Dedifferentiated amniotic fluid mesenchymal stem cell (primary cell): ENCODE data around the gene SEPTIN5.
"Not testable (repeated sequence)": the region's sequence is repeated elsewhere in the genome, so short reads cannot be mapped to it uniquely, and the experiment has no call there.

Experiments
- DNase-seq: peaks from one replicate; pipeline ENCODE4 v3.0.0-alpha.2; 2016; ENCODE audit errors: extremely low spot score

The SEPTIN5 gene

DNA sequence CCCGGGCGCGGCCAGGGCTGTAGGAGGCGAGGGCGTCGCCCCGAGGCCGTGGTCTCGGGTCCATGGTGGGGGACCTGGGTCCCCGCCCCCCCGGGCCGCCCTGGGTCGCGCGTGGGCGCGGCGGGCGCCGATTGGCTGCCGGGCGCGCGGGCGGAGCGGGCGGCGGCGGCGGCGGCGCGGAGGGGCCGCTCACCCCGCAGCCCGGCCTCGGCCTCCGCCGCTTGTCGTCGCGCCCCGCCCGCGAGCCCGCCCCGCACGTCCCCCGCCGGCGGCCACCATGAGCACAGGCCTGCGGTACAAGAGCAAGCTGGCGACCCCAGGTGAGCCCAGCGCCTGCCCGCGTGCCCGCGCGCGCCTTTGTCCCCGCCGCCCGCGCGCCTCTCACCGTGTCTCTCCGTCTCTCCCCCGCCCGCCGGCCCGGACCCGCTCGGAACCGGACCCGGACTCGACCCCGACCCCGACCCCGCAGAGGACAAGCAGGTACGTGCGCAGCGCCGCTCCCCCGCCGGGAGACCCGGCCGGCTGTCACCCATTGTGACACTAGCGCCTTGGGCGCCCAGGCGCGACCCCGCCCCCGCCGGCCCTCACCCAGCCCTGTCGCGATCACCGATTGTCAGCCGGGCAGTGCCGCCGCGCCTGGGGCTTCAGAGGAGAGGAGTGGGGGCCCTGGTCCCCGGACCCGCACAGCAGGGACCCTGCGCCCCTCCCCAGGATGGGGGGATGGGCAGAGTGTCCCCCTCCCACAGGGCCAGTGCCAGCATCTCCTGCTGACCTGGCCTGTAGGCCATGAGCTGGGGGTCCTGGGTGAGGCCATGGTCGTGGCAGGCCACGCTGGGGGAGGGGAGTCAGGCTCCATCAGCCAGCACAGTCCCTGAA, at the start of gene SEPTIN5:
TSS of gene SEPTIN5 (plus strand) at position 192 of the 876 bp plus-strand sequence. CDS start at position 278, 86 bp downstream.
- no peak for DNase-seq

DNA sequence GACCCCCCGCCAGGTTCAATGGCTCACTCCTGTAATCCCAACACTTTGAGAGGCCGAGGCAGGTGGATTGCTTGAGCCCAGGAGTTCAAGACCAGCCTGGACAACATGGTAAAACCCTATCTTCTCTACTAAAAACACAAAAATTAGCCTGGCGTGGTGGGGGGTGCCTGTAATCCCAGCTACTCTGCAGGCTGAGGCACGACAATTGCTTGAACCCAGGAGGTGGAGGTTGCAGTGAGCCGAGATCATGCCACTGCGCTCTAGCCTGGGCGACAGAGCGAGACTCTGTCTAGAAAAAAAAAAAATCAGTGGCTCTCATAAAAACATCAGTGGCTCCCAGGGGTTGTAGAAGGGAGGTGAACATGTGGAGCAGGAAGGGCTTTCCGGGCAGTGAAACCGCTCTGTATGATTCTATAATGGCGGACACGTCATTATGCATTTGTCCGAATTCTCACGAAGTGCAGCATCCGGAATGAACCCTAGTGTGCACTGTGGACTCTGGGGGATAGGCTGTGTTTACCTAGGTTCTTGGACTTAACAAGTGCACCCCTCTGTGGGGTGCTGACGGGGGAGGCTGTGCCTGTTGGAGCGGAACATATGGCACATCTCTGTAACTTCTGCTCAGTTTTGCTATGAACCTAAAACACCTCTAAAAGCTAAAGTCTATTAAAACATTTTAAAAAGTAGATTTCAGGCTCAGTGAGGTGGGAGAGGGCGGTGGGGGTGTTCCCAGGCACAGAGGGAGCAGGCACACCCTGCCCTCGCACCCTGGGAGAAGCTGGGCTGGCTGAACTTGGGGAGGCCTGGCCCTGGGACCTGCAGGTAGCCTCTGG, 49.1 kb upstream of the SEPTIN5 start:
- DNase-seq: no peak

DNA sequence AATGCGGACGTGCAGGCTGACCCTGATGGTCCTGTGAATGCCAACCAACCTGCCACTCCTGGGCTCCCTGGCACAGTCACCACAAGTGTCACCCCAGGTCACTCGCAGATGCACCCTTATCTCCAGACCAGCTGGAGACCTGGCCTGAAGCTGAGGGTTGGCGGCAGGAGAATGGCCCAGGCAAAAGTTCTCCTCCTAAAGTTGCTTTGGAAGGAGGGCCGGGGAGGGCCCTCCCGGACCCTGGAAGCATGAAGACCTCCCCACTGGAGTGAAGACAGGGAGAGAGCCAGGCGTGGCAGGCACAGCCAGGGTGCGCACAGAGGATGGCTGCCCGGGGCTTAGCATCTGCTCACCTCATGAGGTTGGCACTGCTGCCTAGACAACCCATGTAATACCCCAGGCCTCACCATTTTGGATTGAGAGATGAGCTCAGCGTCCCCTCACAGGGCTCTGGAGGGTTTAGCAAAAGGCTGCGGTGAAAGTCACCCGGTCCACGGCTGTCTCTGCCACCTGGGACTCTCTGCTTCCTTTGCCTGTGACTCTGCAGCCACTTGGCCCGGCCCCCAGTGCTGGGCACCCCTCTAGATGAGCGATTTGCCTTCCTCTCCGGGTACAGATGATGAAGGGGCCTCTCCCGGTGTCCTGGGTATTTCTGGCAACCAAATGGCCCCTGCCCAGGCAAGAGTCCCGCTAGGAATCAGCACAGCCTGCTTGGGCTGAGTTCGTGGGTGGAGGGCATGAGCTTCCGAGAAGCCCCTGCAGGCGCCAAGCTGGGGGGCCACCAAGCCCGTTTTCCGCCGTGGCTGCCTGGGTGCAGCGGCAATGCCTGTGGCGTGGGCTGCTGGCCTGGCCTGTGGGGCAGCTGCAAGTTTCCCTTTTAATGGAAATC, 48.3 kb upstream of the SEPTIN5 start:
- DNase-seq: no peak

DNA sequence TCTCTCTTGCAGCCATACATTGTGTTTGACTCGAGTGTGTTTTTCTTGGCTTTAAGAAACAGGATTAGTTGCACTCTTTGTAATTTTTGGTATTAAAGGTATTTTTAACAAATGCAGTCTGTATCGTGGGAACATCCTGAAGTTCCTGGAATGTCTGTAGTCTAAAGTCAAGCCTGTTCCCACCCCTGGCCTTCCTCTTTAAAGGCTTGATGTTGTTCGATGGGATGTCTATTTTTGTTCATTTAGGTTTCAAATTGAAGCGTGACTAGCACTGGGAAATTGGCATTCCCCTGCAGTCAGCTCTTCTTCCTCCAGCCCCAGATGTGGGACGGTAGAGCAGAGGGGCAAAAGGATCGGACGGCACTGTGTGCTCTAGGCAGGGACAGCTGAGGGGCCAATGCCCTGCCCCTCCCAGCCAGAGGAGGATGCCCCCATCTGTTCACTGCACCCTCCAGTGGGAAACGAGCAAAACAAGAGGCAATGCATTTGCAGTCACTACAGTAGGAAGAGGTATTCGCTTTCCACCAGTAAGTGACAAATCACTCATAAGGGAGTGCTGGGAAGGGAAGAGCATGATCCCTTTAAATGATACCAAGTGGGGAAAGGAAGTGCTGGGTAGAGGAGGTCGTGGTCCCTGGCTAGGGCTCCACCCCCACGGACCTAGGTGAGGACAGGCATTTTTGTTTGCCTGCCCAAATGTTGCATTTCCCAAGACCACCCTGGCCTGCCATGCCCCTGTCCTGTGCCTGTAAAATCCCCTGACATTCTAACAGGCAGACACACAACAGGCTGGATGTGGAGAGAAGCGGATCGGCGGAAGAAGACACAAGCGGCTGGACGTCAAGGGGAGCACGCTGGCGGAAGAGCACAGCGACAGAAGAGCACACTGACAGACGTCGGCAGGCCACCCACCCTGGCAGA, 47.4 kb upstream of the SEPTIN5 start:
- peak; percentile 62 for DNase-seq

DNA sequence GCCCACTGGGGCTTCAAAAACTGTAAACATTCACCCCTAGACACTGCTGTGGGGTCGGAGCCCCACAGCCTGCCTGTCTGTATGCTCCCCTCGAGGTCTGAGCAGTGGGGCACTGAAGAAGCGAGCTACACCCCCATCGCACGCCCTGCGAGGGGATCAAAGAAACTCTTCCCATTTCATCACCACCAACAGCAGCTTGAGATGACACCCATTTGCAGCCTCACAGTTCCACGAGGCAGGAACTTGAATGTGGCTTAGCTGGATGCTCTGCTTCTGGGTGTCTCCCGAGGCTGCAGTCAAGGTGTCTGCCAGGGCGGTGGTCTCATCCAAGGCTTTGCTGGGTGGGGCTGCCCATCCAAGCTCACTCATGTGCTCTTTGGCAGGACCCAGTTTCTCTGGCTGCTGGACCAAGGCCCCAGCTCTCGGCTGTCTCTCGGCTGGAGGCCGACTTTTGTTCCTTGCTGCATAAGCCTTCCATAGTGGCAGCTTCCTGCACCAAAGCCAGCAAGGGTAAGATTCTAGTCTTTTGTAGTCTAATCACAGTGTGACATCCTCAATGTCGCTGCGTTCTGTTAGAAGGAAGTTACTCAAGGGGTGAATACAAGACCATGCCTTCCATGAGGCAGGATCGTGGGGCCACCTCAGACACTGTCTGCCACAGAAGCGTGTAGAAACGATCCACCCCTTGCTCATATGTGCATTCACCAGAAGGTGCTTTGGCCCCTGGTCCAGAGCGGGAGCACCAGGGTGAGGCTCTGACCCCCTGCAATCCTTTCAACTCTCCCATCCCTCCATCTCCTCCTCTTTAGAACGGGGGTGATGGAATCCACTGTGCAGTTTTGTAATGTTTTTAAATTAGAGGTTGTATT, 46.2 kb upstream of the SEPTIN5 start:
- no peak for DNase-seq

DNA sequence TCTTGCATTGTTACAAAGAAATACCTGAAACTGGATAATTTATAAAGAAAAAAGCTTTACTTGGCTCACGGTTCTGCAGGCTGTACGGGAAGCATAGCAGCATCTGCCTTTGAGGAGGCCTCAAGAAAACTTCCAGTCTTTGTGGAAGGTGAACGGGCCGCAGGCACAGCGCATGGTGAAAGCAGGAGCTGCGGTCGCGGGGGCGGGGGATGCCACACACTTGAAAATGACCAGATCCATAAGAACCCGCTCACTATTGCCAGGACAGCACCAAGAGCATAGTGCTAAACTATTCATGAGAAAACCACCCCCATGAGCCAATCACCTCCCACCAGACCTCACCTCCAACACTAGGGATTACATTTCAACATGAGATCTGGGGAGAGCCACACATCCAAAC, 45.6 kb upstream of the SEPTIN5 start:
- DNase-seq: no peak

DNA sequence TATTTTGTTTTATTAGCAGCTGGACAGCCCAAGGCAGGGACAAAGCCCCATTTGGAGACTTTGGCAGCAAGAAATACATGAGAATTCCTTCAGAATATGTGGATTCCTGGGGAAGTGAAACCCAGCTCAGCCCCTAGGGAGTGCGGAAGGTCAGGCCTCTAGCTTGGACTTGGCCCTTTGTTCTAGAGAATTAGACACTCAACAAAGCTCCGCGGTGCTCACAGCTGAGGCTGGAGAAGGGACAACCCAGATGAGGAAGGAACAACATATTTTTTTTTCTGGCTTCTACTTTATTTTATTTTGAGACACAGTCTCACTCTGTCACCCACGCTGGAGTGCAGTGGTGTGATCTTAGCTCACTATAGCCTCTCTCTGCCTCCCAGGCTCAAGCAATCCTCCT, 44.7 kb upstream of the SEPTIN5 start:
- no peak for DNase-seq

DNA sequence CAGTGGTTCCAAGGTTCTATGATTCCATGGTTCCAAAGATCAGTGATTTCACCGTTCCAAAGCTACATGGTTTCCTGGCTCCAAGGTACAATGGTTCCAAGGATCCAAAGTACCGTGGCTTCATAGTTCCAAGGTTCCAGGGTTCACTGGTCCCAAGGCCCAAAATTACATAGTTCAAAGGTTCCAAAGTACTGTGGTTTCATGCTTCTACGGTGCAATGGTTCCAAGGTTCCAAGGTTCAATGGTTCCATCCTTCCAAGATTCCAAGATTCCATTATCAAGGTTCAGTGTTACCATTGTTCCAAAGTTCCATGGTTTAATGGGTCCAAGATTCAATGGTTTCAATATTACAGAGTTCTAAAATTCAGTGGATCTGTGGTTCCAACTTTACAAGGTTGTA, 43.0 kb upstream of the SEPTIN5 start:
- DNase-seq: no peak

DNA sequence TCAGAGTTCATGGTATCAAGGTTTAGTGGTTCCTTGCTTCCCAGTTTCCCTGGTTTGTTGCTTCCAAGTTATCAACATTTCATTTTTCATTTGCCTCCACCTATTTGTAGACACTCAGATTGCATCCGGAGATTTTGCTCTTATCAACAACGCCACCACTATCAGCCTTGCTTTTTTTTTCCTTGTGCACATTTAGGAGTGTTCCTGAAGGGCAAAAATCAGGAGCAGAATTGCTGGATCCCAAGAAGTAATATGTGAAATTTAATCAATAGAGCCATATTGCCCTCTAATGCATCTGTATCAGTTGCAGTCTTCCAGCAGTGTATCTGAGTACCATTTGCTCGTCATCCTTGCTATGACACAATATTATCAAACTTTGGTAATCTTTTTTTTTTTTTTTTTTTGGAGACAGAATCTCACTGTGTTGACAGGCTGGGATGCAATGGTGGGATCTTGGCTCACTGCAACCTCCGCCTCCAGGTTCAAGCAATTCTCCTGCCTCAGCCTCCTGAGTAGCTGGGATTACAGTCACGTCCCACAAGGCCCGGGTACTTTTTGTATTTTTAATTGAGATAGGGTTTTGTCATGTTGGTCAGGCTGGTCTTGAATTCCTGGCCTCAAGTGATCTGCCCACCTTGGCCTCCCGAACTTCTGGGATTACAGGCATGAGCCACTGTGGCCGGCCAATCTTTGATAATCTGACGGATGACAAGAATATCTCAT, 42.1 kb upstream of the SEPTIN5 start:
- no peak for DNase-seq

DNA sequence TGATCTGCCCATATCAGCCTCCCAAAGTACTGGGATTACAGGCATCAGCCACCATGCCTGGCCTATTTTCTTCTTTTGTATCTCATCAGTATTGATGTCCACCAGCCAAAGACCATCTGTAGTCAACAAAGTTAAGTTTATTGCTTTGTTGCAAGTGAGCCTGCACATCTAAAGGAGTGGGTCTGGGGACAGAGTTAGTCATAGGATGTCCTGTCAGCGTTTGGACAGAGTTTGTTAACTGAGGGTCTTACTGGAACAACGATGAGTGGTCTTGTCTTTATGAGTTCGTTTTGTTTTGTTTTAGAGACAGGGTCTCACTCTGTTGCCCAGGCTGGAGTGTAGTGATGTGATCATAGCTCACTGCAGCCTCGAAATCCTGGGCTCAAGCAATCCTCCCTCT, 40.6 kb upstream of the SEPTIN5 start:
- DNase-seq: no peak

DNA sequence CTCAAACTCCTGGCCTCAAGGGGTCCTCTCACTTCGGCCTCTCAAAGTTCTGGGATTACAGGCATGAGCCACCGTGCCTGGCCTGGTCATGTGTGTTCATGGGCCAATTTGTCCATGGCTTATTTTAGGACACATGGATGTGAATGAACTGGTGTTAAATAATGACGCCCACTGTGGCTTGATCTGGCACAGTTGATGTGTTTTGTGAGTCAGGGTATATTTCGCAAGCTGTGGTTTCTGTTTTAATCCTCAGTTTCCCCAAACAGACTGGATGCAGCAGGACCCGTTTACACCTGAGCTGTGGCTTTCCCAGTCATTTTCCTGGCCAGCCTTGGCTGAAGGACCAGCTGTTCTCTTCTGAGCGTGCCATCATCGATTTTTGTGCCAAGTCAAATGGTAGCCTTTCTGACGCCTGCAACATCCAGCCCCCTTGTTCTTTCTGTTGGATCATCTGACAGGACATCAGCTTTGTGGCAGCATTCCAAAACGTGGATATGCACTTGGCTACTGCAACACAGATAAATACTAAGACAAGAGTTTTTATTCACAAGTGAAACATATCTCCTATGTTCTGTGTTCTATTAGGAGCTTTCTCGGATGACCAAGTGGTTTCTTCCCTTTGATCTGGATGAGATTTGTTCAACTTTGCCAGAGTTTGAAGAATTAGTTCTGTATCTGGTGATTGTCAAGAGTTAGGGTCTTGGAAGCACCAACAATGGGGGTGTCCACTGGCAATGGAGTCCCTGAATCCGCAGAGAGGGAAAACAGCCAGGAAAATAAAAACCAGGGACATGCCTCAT, 40.0 kb upstream of the SEPTIN5 start:
- DNase-seq: no peak

DNA sequence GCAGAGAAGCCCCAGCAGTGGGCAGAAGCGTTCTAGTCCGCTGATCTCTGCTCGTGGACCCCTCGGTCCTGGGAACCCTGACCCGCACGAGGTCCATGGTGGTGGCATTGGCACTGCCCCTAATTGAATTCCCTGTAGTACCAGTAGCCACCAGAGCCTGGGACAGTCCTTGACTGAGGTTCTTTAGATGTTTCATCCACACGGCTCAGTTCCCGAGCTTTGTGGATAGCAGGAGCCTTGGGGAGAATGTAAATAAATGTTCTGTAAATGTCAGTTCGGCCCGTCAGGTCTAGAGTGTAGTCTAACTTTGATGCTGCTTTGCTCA, 39.4 kb upstream of the SEPTIN5 start:
- no peak for DNase-seq

DNA sequence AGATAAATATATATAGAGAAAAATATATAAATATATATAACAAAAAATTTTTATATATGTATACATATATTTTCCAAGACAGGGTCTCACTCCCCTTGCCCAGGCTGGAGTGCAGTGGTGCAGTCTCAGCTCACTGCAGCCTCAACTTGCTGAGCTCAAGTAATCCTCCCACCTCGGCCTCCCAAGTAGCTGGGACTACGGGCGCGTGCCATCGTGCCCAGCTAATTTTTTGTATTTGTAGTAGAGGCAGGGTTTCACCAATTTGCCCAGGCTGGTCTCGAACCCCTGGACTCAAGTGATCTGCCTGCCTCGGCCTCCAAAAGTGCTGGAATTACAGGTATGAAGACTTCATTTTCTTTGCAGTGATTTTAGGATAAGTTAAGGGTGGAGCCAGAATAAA, 38.9 kb upstream of the SEPTIN5 start:
- no peak for DNase-seq

DNA sequence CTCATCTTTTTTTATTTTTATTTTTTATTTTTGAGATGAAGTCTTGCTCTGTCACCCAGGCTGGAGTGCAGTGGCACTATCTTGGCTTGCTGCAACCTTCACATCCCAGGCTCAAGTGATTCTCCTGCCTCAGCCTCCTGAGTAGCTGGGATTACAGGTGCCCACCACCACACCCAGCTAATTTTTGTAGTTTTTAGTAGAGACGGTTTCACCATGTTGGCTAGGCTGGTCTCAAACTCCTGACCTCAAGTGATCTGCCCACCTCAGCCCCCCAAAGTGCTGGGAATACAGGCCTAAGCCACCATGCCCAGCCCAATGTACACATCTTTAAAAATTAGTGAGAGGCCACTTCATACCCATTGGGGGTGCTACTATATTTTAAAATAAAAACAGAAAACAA, 37.9 kb upstream of the SEPTIN5 start:
- not testable (repeated sequence) for DNase-seq

DNA sequence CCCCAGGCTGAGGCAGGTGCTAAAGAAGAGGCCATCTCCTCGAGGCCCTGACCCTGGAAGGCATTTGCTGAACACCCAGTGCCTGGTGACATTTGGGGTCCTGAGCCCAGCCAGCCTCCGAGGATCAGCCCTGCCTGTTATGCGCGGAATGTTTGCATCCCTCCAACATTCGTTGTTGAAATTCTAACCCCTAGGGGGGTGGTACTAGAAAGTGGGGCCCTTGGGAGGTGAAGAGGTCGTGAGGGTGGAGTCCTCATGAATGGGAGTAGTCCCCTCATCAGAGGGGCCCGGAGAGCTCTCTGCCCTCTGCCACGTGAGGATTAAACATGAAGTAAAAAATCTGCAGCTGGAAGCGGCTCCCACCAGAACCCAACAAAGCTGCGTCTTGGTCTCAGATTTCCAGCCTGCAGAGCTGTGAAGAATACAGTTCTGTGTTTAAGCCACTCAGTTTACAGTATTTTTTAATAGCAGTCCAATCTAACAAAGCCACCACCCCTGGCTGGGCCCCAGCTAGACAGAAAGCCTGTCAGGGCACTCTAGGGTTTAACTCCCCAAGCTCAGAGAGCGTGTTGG, 35.3 kb upstream of the SEPTIN5 start:
- no peak for DNase-seq

DNA sequence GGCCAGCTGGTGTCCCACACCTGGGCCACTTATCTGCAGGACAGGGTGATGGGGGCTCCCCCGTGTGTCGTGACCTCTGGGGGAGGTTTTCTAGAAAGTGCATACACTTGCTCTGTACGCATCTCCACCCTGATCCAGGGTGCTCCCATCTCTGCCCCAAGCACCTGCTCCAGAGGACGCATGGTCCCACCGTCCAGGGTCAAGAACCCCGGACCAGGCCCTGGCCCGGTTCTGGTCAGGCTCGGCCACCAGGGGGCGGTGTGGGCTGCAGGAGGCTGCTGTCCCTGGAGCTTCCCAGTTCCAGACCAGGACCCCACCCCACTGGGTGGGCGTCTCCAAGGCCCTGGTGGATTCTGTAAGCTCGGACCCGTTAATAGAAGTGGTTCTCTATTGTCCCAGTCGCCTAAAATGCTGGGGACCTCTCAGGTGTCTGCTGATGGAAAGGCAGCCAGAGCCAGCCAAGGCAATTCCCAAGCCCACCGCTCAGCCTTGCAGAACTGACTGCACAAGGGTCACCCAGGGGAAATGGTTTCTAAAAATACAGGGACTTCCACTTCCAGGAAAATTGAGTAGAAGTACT, 34.7 kb upstream of the SEPTIN5 start:
- no peak for DNase-seq

DNA sequence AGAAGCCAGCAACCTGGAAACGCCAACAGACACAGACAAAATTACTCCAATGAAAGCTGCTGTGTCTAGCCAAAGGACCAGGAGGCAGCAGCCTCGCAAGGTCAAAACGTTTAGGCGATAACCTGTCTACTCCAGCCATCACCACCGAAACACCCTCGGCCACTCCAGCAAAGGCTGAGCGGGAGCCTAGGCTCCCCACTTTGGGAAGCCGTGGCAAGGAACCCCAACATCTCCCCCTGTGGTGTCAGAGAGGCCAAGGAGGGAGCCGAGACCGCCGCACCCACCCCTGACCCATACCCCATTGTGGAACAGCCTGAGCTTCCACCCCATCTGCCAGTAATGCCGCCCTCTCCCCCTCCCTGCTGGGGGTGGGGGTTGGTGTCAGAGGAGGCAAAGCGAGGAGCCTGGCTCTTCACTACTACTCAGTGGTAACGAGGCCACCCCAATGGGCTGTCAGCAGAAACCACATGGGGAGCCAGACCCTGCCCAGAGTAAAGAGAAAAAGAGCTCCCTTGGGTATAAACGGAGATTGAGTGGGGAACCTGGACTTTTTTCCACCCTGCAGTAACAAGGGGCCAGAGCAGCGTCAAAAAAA, 33.9 kb upstream of the SEPTIN5 start:
- DNase-seq: no peak
